SU-DHL-6 (cell line): ENCODE measurements around the gene ZNF639.

ENCODE experiments used
- H2AFZ ChIP-seq: fragments of 200-600 bp; sonication (generic); 2 replicates; pipeline ENCODE4 v1.6.1; 2014; ENCODE audit warnings: low read depth, mild to moderate bottlenecking, moderate library complexity, mixed read lengths, antibody characterized with exemption, low read length; ENCODE audit not compliant: severe bottlenecking
- H3F3A ChIP-seq: fragments of 200-600 bp; shearing (Covaris generic); 2 replicates; pipeline ENCODE4 v1.6.0; 2016; ENCODE audit warnings: antibody characterized with exemption, mild to moderate bottlenecking; ENCODE audit not compliant: insufficient read depth
- H3K27ac ChIP-seq: fragments of 200-600 bp; sonication (generic); 2 replicates; pipeline ENCODE4 v1.5.1; 2016; ENCODE audit warnings: low read depth, mild to moderate bottlenecking, low read length, moderate library complexity, mixed read lengths
- H3K27me3 ChIP-seq: fragments of 200-600 bp; sonication (generic), shearing (Covaris generic); 2 replicates; pipeline ENCODE4 v1.6.0; 2014; ENCODE audit warnings: mild to moderate bottlenecking, low read length
- H3K36me3 ChIP-seq: fragments of 200-600 bp; sonication (generic); 2 replicates; pipeline ENCODE4 v1.6.1; 2014; ENCODE audit warnings: mild to moderate bottlenecking, low read length, mixed read lengths
- H3K4me2 ChIP-seq: fragments of 300-600, 200-600 bp; shearing (Covaris generic), sonication (generic); 2 replicates; pipeline ENCODE4 v1.6.0; 2014; ENCODE audit warnings: low read length, low read depth, mild to moderate bottlenecking; ENCODE audit not compliant: poor library complexity, severe bottlenecking
- H3K4me3 ChIP-seq: fragments of 200-600 bp; sonication (generic); 2 replicates; pipeline ENCODE4 v1.5.1; 2014; ENCODE audit warnings: antibody characterized with exemption, low read length, mild to moderate bottlenecking, mixed read lengths; ENCODE audit not compliant: insufficient read depth, poor library complexity, severe bottlenecking
- H3K79me2 ChIP-seq: fragments of 200-600 bp; sonication (generic); 2 replicates; pipeline ENCODE4 v1.6.1; 2014; ENCODE audit warnings: mild to moderate bottlenecking, low read length, moderate library complexity; ENCODE audit not compliant: insufficient read depth
- H3K9ac ChIP-seq: fragments of 200-600 bp; sonication (generic); 2 replicates; pipeline ENCODE4 v1.7.0; 2014; ENCODE audit warnings: mild to moderate bottlenecking, low read length
- H3K9me2 ChIP-seq: fragments of 200-600 bp; sonication (generic); replicated peaks from 2 replicates; pipeline ENCODE4 v1.6.1; 2014; ENCODE audit warnings: low read length; ENCODE audit not compliant: insufficient read depth
- H3K9me3 ChIP-seq: fragments of 200-600 bp; sonication (generic); 2 replicates; pipeline ENCODE4 v1.6.1; 2014; ENCODE audit warnings: low read length, mixed read lengths; ENCODE audit not compliant: insufficient read depth
- H4K20me1 ChIP-seq: fragments of 200-600 bp; sonication (generic); 2 replicates; pipeline ENCODE4 v1.6.1; 2014; ENCODE audit warnings: low read depth, mild to moderate bottlenecking, antibody characterized with exemption, low read length, moderate library complexity, mixed read lengths
- EZH2phosphoT487 ChIP-seq: fragments of 200-600 bp; sonication (generic), shearing (Covaris generic); conservative IDR thresholded peaks from 2 replicates; pipeline ENCODE4 v1.6.1; 2018; ENCODE audit warnings: mild to moderate bottlenecking, antibody characterized with exemption, low read length, moderate library complexity, mixed read lengths
- TF ChIP-seq, protein P1 (sequence below): fragments of 200-600 bp; sonication (generic); IDR thresholded peaks from one replicate; pipeline ENCODE4 v1.5.1; 2017; ENCODE audit warnings: antibody characterized with exemption, mild to moderate bottlenecking, low read length, moderate library complexity; ENCODE audit not compliant: insufficient read depth, poor library complexity, severe bottlenecking

Gene ZNF639

DNA sequence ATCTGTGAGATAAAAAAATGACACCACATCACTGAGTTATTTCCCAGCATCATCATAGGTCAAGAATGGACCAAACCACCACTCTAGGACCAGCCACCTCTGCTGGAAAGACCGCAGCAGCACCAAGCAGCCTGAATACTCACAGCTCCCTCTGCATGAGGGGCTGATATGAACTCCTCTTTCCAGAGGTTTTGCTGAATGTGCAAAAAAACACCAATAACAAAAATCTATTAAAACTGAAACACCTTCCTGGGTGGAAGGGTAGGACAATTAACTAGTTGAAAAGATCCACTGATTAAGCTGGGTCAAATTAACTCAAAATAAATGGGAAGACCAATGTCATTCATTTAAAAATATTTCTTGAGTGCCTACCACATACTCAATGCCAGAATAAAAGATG lies 43.0 kb upstream of the ZNF639 start:
- H4K20me1 ChIP-seq: no peaks in the 10 kb centered on the region
- H2AFZ ChIP-seq: no peak overlapping the region
- H3K9ac ChIP-seq: no peak overlapping the region
- no peak overlapping the region for H3K4me3 ChIP-seq
- no peaks in the 10 kb centered on the region for H3K9me2 ChIP-seq
- H3K27me3 ChIP-seq: no peaks in the 10 kb centered on the region
- H3F3A ChIP-seq: no peaks in the 10 kb centered on the region
- no peaks in the 10 kb centered on the region for H3K36me3 ChIP-seq
- no peak overlapping the region for H3K4me2 ChIP-seq
- H3K27ac ChIP-seq: no peak overlapping the region
- no peak for TF ChIP-seq EZH2phosphoT487
- TF ChIP-seq, protein P1, sequence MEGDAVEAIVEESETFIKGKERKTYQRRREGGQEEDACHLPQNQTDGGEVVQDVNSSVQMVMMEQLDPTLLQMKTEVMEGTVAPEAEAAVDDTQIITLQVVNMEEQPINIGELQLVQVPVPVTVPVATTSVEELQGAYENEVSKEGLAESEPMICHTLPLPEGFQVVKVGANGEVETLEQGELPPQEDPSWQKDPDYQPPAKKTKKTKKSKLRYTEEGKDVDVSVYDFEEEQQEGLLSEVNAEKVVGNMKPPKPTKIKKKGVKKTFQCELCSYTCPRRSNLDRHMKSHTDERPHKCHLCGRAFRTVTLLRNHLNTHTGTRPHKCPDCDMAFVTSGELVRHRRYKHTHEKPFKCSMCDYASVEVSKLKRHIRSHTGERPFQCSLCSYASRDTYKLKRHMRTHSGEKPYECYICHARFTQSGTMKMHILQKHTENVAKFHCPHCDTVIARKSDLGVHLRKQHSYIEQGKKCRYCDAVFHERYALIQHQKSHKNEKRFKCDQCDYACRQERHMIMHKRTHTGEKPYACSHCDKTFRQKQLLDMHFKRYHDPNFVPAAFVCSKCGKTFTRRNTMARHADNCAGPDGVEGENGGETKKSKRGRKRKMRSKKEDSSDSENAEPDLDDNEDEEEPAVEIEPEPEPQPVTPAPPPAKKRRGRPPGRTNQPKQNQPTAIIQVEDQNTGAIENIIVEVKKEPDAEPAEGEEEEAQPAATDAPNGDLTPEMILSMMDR: no peak
- H3K9me3 ChIP-seq: no peaks in the 10 kb centered on the region
- no peaks in the 10 kb centered on the region for H3K79me2 ChIP-seq

DNA sequence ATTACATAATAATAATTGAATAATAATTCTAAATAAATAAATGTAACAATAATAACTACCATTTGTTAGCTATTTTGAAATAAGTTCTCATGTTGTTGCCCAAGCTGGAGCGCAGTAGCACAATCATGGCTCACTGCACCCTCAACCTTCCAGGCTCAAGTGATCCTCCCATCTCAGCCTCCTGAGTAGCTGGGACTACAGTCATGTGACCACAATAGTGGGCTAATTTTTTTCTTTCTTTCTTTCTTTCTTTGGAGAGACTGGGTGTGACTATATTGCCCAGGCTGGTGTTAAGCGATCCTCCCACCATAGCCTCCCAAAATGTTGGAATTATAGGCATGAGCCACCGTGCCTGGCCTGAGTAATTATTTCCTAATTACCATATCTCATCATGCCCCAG lies 41.0 kb upstream of the ZNF639 start:
- Histone ChIP-seq H3K9me3 (no peaks in the 10 kb centered on the region), H3K36me3 (no peaks in the 10 kb centered on the region), H3K9ac (no peak overlapping the region), H4K20me1 (no peaks in the 10 kb centered on the region), H3K4me3 (no peak overlapping the region), H3K27me3 (no peaks in the 10 kb centered on the region), H3K9me2 (no peaks in the 10 kb centered on the region), H2AFZ (no peak overlapping the region), H3K79me2 (no peaks in the 10 kb centered on the region), H3F3A (no peaks in the 10 kb centered on the region), H3K4me2 (no peak overlapping the region), H3K27ac (no peak overlapping the region)
- no peak for TF ChIP-seq EZH2phosphoT487
- TF ChIP-seq, protein P1: no peak

- H3K4me3 ChIP-seq: no peak overlapping the region
- H3K79me2 ChIP-seq: no peaks in the 10 kb centered on the region
- H3F3A ChIP-seq: no peaks in the 10 kb centered on the region
- H3K9me3 ChIP-seq: no peaks in the 10 kb centered on the region
- no peak overlapping the region for H3K4me2 ChIP-seq
- no peak overlapping the region for H3K9ac ChIP-seq
- TF ChIP-seq EZH2phosphoT487: no peak
- TF ChIP-seq, protein P1: no peak
- H2AFZ ChIP-seq: no peak overlapping the region
- H3K27ac ChIP-seq: no peak overlapping the region
- H4K20me1 ChIP-seq: no peaks in the 10 kb centered on the region
- H3K27me3 ChIP-seq: no peaks in the 10 kb centered on the region
- H3K36me3 ChIP-seq: no peaks in the 10 kb centered on the region
- H3K9me2 ChIP-seq: no peaks in the 10 kb centered on the region
Measured at GRCh38 chr3:179286331-179286730, 36.5 kb upstream of the ZNF639 start.

- Histone ChIP-seq H3K27ac (no peak overlapping the region), H3K9me2 (no peaks in the 10 kb centered on the region), H3K4me3 (no peak overlapping the region), H3K9me3 (no peaks in the 10 kb centered on the region), H3K4me2 (no peak overlapping the region), H4K20me1 (no peaks in the 10 kb centered on the region), H3K79me2 (no peaks in the 10 kb centered on the region), H3F3A (no peaks in the 10 kb centered on the region), H2AFZ (no peak overlapping the region), H3K27me3 (no peaks in the 10 kb centered on the region), H3K36me3 (no peaks in the 10 kb centered on the region), H3K9ac (no peak overlapping the region)
- TF ChIP-seq, protein P1: no peak
- TF ChIP-seq EZH2phosphoT487: no peak
Measured at GRCh38 chr3:179288845-179289244, 34.0 kb upstream of the ZNF639 start.
